Pons (tissue), 1 donor: ENCODE data around the gene ZNF500.
"Not testable (repeated sequence)": the region's sequence is repeated elsewhere in the genome, so short reads cannot be mapped to it uniquely, and the experiment has no call there.

ENCODE experiments used
- DNase-seq: peaks from one replicate; pipeline ENCODE4 v3.0.0-alpha.2; 2016; ENCODE audit warnings: low spot score

The ZNF500 gene

DNA sequence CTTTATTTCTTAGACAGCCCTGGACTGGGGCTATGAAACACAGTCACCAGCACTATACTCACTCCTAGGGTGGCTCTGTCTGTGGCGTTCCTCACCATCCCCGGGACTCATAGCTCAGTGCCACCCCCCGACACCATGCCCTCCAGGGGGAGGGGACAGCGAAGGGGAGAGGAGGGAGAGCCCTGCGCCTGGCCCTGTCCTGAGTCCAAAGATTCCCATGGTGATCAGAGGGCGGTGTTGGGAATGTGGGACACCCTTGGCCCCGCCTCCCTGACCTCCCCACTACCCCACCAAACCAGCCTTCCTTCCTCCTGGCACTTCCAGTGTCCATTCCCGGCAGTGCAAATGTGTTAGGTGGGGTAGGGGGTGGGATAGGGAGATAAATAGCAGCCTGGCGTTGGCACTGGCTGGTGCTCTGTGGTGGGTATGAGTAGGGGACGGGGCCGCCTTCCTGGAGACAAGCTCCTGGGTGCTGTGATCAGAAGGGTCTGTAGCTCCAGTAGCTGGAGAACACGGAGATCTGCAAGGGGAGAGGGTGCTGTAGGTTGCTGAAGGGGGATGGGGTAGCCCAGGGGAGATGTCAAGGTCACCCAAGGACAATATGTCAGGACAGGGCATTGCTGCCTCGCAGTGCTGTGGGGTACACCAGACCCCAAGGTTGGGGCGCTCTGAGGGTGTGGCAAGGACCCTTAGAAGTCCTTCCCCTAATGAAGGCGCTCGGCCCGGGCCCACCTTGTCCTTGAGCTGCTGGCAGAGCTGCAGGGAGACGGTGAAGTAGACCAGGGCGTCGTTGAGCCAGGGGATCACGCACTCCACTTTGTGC lies 30.2 kb upstream of the ZNF500 start:
- no peak for DNase-seq

DNA sequence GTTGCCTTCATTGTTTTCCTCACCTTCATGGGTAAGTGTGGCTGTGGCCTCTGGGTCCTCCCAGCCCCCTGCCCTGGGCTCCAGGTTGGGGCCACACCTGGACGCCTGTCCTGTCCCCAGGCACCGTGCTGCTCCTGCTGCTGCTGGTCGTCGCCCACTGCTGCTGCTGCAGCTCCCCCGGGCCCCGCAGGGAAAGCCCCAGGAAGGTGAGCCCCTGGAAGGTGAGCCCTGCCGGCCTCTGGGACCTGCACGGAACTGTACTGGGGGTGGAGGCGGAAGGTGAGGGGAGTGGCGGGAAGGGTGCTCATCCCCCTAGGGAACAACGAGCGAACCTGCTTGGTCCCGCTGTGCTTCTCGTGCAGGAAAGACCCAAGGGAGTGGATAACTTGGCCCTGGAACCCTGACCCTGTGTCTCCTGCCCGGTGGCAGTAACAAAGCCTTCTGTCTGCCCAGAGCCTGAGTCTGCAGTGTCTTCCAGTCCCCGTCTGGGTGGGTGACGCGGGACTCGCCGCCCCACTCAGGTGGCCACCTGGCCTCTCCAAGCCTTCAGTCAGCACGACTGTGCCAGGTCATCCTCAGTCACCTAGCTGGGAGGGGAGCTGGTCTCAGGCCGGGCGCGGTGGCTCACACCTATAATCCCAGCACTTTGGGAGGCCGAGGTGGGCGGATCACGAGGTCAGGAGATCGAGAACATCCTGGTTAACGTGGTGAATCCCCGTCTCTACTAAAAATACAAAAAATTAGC lies 29.0 kb upstream of the ZNF500 start:
- no peak for DNase-seq

DNA sequence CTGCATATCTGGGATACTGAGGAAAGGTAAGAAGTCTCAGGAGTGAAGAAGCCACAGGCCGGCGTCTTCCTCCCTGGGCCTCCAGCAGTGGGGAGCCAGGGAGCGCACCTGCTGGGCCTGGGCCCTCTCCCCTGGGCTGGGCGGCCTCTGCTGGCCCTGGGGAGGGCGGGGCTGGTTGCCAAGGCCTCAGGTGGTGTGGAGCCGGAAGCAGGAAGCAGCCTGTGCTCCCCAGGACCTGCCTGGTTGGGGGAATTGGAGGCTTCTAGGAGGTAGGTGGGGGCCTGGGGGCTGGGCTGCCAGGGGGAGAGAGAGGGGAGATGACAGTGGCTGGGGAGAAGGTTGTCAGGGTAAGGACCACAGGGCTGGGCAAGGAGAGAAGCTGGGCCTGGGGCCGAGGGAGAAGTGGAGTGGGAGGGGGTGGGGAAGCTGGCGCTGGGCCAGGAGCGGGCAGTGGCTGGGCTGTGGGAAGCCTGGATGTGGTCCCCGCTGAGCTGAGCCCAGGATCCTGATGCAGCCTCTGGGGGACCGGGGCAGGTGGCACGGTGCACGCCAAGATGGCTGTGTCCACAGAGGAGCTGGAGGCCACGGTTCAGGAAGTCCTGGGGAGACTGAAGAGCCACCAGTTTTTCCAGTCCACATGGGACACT lies 28.3 kb upstream of the ZNF500 start, which contains the start of gene SMIM22:
Gene SMIM22 (plus strand): TSS at position 189 of the 647 bp plus-strand sequence. CDS start 366 bp downstream, at position 555.
- DNase-seq = no peak

DNA sequence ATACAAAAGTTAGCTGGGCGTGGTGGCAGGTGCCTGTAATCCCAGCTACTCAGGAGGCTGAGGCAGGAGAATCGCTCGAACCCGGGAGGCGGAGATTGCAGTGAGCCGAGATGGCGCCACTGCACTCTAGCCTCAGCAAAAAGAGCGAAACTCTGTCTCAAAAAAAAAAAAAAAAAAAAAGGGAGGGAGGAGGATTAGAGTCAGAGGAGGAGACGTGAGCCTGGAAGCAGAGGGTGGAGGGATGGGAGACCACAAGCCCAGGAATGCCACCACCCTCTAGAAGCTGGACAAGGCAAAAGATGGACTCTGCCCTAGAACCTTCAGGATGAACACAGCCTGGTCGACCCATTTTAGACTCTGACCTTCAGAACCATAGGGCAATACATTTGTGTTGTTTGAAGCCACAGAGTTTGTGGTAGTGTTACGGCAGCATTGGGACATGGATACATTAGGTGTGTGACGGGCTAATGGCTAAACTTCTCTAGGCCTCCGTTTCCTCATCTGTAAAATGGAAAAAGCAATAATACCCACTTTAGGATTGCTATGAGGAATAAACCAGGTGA lies 26.1 kb upstream of the ZNF500 start:
- DNase-seq = no peak

DNA sequence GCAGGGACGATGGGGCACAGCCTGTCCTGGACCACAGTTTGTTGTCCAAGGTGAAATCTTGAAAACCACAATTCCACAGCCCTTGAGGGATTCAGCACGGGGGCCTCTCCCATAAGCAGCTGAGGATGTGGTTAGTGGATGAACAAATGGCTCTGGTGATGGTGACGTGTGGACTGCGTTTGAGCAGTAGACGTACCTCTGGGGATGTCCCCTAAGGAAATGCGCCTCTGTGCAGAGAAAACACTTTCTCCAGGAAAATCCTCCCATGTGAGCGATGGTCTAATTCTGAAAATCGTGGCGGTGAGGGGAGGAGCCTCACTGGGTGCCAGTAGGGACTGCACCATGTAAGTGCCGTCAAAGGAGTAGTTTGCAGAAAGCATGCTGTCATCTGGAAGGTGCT lies 23.9 kb upstream of the ZNF500 start:
- no peak for DNase-seq

DNA sequence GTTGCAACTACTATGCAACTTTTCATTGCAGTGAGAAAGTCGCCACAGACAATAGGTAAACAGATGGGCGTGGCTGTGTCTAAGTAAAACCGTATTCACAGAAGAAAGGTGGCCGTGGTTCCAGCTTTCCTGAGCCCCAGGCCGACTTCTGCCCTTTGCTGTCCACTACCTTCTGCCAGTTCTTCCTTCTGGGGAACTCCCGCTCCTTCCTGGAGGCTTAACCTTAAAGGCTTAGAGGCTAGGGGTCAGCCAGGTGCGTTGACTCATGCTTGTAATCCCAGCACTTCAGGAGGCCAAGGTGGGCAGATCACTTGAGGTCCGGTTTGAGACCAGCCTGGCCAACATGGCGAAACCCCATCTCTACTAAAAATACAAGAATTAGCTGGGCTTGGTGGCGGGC lies 23.3 kb upstream of the ZNF500 start:
- no peak for DNase-seq

DNA sequence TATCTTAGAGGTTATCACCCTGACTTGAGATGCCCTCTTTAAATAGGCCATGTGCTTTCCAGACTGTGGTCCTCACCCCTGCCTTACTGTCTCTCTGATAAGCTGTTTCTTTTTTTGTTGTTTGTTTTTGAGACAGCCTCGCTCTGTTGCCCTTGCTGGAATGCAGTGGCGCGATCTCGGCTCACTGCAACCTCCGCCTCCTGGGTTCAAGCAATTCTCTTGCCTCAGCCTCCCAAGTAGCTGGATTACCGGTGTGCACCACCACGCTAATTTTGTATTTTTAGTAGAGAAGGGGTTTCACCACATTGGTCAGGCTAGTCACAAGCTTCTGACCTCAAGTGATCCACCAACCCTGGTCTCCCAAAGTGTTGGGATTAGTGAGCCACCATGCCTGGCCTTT lies 21.9 kb upstream of the ZNF500 start:
- DNase-seq = no peak

DNA sequence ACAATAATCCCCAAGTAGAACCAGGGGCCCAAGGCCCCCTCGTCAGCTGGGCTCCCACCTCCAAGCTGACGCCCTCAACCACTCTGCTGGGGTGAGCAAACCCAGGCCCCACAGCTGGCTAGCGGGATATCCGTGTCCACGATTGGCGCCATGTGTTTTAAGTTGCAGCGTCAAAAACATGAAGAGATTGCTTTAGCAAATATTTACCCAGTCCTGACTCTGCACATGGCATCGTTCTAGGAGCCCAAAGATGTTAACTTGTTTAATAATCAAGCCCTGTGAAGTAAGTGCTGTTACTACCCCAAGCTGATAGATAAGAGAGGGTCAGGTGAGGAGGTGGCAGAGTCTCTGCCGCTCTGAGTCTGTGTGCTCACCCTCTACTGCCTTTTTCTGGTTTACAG lies 21.5 kb upstream of the ZNF500 start:
- no peak for DNase-seq

DNA sequence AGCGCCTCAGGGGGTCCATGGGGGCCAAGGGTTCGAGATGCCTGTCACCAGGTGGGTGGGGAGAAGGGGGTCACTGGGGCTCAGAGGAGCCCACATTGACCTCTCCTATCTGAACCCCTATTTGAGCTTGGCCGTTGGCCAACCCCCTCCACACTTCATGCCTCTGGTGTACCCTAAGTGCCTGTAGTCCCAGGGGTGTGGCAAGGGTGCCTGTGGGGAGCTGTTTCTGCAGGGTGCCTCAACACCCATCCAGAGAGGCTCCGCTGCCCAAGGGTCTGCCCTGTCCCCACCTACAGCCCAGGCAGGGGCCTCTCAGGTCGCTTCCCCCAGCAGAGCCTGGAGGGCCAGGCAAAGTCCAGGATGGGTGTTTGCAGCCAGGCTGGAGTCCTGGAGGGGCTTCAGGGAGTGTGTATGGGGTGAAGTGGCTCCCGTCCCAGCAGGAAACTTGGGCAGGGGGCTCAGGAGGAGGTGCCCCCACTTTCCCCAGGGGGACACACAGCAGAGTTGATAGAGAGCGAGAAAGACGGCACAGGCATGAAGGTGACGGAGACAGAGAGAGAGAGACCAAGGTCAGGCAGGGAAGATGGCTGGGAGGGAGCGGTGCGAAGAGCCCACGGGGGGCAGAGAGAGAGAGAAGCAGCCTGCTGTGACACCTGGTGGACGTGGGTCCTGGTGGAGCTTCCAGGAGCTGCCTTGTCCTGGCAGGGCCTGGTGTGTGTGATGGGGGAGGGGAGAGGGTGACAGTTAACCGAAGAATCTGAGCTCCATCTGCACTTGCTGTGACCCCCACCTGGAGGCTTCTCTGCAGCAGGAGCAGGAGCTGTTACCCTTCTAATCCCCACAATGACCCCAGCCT lies 20.9 kb upstream of the ZNF500 start, which contains the start of gene SEPTIN12:
Gene SEPTIN12 (minus strand): TSS at position 719 of the 856 bp plus-strand sequence. CDS start 700 bp downstream, at position 19.
- DNase-seq = no peak

DNA sequence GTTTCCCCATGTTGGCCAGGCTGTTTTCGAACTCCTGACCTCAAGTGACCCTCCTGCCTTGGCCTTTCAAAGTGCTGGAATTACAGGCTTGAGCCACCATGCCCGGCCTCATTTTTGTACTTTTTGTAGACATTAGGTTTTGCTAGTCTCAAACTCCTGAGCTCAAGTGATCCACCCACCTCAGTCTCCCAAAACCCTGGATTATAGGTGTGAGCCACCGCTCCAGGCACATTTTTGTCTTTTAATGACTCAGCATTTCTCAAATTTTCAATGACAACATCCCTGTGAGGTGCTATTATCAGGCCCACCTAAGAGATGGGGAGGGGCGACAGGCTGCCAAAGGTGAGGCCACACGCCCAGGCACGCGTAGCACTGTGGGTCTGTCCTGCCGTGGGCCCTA lies 20.1 kb upstream of the ZNF500 start:
- DNase-seq = no peak

DNA sequence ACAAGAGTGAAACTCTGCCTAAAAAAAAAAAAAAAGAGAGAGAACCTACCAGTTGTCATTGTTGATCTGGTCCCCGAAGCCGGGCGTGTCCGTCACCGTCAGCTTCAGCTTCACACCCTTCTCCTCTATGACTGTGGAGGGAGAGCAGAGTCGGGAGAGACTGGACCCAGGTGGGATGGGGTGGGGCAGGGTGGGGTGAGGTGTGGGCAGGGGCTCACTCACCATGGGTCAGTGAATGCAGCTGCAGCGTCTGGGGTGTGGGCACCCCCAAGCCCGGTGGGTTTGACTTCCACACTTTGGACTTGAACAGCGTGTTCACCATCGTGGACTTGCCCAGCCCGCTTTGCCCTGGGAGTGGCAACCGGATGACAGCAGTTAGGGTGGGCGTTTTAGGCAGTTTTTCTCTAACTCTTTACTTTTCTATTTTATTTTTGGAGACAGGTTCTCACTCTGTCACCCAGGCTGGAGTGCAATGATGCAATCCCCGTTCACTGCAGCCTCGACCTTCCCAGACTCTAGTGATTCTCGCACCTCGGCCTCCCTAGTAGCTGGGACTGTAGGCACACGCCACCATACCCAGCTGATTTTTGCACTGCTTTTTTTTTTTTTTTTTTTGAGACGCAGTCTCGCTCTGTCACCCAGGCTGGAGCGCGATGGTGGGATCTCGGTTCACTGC lies 18.9 kb upstream of the ZNF500 start:
- no peak for DNase-seq

DNA sequence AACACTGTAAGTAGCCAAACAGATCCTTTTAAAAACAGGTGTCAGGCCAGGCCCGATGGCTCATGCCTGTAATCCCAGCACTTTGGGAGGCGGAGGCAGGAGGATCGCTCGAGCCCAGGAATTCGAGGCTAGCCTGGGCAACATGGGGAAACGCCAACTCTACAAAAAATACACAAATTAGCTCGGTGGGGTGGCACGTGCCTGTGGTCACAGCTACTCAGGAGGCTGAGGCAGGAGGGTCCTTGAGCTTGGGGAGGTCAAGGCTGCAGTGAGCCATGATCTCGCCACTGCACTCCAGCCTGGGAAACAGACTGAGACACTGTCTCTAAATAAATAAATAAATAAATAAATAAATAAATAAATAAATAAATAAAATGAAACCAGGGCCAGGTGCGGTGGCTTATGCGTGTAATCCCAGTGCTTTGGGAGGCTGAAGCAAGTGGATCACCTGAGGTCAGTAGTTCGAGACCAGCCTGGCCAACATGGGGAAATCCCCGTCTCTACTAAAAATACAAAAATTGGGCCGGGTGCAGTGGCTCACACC lies 17.6 kb upstream of the ZNF500 start:
- DNase-seq = not testable (repeated sequence)

DNA sequence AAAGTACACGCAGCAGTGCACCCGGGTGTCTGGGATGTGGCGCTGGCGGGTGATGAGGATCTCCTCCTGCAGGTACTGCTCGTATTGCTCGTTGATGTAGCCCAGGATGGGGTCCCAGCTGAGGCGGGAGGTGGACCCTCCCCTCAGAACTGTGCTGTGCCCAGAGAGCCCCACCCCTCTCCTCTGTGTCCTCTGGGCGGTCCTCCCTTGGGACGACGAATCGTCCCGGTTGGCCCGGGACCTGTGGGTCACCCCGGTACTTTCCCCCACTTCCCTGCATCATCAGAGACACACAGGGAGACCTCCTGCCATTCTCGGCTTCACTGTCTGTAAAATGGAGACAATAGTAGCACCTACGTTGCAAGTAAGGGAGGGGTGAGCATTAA lies 17.0 kb upstream of the ZNF500 start:
- no peak for DNase-seq

DNA sequence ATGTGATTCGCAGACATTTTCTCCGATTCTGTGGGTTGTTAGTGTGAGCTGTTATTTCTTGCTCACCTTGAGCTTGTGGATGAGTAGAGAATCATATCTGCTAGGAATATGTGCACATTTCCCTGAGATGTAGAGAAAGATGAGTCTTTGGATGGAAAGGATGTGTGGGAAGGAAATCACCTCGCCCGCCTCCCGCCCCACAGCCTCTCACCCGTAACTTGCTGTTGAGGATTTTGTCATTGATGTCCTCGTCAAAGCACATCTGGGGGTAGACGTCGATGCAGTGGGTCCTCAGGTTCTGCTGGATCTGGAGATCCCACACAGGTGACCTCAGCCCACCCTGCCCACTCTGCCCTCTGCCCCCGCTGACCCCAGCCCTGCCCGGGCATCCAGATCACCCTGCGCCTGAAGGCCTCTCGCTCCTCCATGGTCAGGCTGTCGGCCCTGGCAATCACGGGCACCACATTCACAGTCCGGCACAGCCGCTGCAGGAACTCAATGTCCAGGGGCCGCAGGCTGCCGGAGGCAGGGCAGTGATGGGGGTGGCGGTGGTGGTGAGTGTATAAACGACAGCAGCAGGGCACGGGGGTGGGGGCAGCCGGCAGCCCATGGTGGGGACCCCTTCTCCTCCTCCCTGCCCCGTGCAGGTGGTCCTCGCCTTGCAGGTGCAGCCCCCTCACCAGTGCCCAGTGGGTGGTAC lies 16.4 kb upstream of the ZNF500 start:
- DNase-seq = no peak

DNA sequence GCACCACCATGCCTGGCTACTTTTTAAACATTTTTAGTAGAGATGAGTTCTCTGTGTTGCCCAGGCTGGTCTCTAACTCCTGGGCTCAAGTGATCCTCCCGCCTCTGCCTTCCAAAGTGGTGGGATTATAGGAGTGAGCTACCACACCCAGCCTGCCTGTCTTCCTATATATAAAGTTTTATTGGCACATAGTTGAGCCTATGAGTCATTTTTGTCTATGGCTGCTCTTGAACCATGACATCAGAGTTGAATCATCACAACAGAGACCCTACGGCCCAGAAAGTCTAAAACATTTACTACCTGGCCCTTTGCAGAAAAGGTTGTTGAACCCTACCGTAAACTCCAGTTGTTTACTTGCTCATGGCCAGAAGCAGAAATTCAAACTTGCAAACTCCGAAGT lies 13.3 kb upstream of the ZNF500 start:
- no peak for DNase-seq

DNA sequence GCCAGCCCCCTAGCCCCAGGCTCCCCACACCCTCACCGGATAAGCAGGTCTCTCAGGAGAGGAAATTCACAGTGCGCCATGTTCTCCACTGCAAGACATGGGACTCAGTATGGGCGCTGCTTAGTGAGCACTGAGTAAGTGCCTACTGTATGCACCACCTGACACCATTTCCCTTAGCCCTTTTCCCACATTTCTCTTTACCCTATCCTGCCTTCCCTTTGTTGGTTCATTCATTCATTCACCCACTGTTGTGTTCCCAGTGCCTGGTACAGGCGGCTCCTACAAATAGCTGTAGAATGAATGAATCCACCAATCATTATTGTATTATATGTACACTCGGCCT lies 11.1 kb upstream of the ZNF500 start:
- no peak for DNase-seq

DNA sequence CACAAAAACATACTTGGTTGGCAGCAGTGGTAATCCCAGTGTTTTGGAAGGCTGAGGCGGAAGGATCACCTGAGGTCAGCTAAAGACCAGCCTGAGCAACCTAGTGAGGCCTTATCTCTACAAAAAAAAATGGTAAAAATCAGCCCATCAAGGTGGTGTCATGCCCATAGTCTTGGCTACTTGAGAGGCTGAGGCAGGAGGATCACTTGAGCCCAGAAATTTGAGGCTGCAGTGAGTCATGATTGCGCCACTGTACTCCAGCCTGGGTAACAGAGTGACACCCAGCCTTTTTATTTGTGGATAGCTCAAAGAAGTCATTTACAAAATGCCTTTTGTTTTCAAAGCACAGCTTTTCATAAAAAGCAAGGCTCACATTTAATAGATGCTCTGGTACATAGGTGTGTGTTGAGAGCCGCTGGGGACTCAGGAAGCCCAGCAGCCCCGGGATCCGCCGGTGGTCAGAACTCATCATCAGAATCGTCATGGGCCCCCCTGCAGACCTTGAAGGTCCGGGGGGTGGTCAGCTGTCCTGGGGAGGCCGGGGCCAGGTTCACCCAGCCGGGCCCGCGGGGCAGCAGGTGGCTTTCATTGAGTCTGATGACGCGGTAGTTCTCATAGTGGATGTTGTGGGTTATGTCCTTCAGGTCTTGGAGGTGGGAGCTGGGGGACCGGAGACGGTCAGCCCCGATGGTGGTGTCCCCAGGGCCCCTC lies 10.5 kb upstream of the ZNF500 start:
- DNase-seq = no peak

DNA sequence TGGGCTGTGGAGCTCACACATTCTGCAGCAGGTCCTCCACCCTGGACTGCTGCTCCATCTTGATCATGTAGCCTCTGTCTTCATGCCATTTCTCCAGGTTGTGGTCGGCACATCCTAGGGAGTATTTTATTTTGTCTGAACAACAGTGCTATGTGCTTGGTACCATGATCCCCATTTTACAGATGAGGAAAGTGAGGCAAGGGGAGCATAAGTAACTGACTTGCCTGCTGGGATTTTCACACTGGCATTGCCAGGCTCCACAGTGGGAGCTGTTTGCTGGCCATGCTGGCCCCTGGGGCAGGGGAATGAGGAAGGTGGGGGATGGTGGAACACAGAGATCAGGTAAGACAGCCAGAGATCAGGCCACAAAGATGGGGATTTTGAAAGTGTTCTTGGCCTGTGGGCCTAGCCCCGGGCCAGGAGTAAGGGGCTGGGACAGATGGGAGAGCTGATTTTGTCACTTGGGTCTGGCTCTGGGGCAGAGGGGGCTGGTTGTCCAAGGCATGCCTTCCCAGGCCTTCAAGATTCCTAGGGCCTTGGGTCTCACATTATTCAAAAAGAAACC lies 9.3 kb upstream of the ZNF500 start:
- DNase-seq = no peak

DNA sequence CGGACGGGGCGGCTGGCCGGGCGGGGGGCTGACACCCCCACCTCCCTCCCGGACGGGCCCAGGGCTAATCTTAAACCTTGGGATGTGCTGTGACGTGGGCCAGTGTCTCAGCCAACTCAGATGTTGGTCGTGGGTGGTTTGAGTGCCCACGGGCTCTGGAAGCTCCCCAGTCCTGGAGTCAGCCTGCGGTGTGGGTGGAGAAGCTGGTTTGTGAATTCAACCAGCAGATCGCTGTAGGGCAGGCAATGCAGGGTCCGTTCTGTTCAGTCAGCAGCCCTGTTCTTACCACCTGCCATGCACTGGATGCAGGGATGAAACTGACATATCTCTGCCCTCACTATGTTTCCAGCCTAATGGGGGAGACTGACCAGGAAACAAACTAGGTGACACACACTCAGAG lies 8.0 kb upstream of the ZNF500 start:
- DNase-seq = no peak
